ENCODE measurements around the gene CSNK1G1. TPM values are rescaled to one million over a fixed set of nuclear protein-coding genes. Genes with fewer than 3 reads are reported as not detected.

CSNK1G1 gene
- total RNA-seq, 1 donor from 2014 or later = 12.8 TPM

DNA sequence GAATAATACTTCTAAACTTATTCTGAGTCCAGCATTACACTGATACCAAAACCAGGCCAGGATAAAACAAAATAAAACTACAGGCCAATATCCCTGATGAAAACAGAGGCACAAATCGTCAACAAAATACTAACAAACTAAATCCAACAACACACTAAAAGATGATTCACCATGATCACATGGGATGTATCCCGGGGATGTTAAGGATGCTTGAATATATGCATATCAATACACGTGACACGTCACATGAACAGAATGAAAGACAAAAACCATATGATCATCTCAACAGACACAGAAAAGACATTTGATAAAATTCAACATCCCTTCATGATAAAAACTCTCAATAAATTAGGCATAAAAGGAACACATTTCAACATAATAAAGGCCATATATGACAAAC is 91.5 kb downstream of the CSNK1G1 start:
- Histone ChIP-seq H3K4me3 (no peak overlapping the region), H3K27me3 (no peaks in the 10 kb centered on the region), H3K36me3 (no peaks in the 10 kb centered on the region), H3K9me3 (no peaks in the 10 kb centered on the region), H3K4me1 (no peaks in the 10 kb centered on the region), H3K27ac (no peak overlapping the region)
- no peak for DNase-seq (ENCODE audit: extremely low spot score in 2 of 2)
- intact Hi-C loops (cut with DNase I) = no loop called here
- TF ChIP-seq, protein P1, sequence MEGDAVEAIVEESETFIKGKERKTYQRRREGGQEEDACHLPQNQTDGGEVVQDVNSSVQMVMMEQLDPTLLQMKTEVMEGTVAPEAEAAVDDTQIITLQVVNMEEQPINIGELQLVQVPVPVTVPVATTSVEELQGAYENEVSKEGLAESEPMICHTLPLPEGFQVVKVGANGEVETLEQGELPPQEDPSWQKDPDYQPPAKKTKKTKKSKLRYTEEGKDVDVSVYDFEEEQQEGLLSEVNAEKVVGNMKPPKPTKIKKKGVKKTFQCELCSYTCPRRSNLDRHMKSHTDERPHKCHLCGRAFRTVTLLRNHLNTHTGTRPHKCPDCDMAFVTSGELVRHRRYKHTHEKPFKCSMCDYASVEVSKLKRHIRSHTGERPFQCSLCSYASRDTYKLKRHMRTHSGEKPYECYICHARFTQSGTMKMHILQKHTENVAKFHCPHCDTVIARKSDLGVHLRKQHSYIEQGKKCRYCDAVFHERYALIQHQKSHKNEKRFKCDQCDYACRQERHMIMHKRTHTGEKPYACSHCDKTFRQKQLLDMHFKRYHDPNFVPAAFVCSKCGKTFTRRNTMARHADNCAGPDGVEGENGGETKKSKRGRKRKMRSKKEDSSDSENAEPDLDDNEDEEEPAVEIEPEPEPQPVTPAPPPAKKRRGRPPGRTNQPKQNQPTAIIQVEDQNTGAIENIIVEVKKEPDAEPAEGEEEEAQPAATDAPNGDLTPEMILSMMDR (IDR thresholded peaks at IDR 0.05) = no peak
- TF ChIP-seq POLR2AphosphoS5 (IDR thresholded peaks at IDR 0.05; ENCODE audit: insufficient read depth in 1 of 2, low read depth in 1 of 2) (no peak), POLR2A (IDR thresholded peaks at IDR 0.05) (no peak)

DNA sequence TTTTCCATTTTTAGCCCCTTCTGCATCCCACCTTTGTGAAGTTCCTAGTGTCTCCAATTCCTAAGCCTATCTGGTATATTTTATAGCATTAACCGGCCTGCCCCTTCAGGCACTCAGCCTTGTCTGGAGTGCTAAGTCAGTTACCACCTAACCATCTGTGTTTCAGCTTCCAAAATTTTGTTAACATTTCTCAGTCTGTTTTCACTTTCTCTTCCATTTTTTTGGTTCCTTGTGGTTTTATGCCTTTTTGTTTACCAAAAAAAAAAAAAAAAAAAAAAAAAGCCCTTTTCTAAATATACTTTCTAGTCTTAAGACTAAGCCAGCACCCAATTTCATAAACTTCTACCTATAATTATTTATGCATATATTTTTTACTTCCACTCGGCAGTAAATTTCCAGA is 92.4 kb downstream of the CSNK1G1 start:
- H3K4me1 ChIP-seq = no peaks in the 10 kb centered on the region
- no peaks in the 10 kb centered on the region for H3K27me3 ChIP-seq
- TF ChIP-seq POLR2AphosphoS5 (IDR thresholded peaks at IDR 0.05; ENCODE audit: insufficient read depth in 1 of 2, low read depth in 1 of 2) (no peak), POLR2A (IDR thresholded peaks at IDR 0.05) (no peak)
- TF ChIP-seq, protein P1 (IDR thresholded peaks at IDR 0.05) = no peak
- H3K27ac ChIP-seq = no peak overlapping the region
- no peak for DNase-seq (ENCODE audit: extremely low spot score in 2 of 2)
- H3K9me3 ChIP-seq = no peaks in the 10 kb centered on the region
- H3K4me3 ChIP-seq = no peak overlapping the region
- intact Hi-C loops (cut with DNase I) = no loop called here
- no peaks in the 10 kb centered on the region for H3K36me3 ChIP-seq

GRCh38 chr15:64256051-64256450 is 99.9 kb downstream of the CSNK1G1 start:
- no peak overlapping the region for H3K27ac ChIP-seq
- no peaks in the 10 kb centered on the region for H3K4me1 ChIP-seq
- no peak overlapping the region for H3K4me3 ChIP-seq
- H3K36me3 ChIP-seq = no peaks in the 10 kb centered on the region
- intact Hi-C loops (cut with DNase I) = no loop called here
- H3K9me3 ChIP-seq = no peaks in the 10 kb centered on the region
- TF ChIP-seq POLR2A (IDR thresholded peaks at IDR 0.05) (no peak), POLR2AphosphoS5 (IDR thresholded peaks at IDR 0.05; ENCODE audit: insufficient read depth in 1 of 2, low read depth in 1 of 2) (no peak)
- TF ChIP-seq, protein P1 (IDR thresholded peaks at IDR 0.05) = no peak
- DNase-seq (ENCODE audit: extremely low spot score in 2 of 2) = no peak
- no peaks in the 10 kb centered on the region for H3K27me3 ChIP-seq

DNA sequence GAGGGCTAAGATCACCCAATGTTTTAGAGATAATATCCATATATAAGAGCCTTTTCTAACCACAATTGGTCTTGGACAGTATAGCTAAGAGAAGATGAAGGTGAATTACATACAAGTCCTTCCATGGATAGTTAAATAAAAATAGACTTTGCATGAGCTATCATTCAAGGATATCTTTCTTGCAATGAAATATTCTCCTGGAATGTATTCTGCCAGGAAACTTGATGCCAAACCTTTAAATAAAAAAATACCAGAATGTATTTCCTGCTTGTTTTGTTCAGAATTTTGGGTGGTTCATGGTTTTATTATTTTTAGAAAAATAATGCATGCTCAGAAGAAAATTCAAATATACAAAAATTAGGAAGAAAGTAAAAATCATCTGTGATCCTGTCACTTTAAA is 104.3 kb downstream of the CSNK1G1 start:
- H3K9me3 ChIP-seq = no peaks in the 10 kb centered on the region
- no peaks in the 10 kb centered on the region for H3K36me3 ChIP-seq
- peaks cover 39% of the 10 kb centered on the region for H3K4me1 ChIP-seq
- H3K4me3 ChIP-seq = no peak overlapping the region
- DNase-seq (ENCODE audit: extremely low spot score in 2 of 2) = no peak
- H3K27me3 ChIP-seq = no peaks in the 10 kb centered on the region
- TF ChIP-seq POLR2AphosphoS5 (IDR thresholded peaks at IDR 0.05; ENCODE audit: insufficient read depth in 1 of 2, low read depth in 1 of 2) = no peak
- TF ChIP-seq, protein P1 (IDR thresholded peaks at IDR 0.05) = no peak
- no peak for TF ChIP-seq POLR2A (IDR thresholded peaks at IDR 0.05)
- intact Hi-C loops (cut with DNase I) = no loop called here
- no peak overlapping the region for H3K27ac ChIP-seq

GRCh38 chr15:64251121-64251520 is 104.9 kb downstream of the CSNK1G1 start:
- DNase-seq (ENCODE audit: extremely low spot score in 2 of 2) = no peak

More at GRCh38 chr15:64251121-64251520, 104.9 kb downstream of the CSNK1G1 start:
- no peak overlapping the region for H3K27ac ChIP-seq
- H3K4me3 ChIP-seq = no peak overlapping the region
- TF ChIP-seq, protein P1 (IDR thresholded peaks at IDR 0.05) = no peak
- TF ChIP-seq POLR2A (IDR thresholded peaks at IDR 0.05) (no peak), POLR2AphosphoS5 (IDR thresholded peaks at IDR 0.05; ENCODE audit: insufficient read depth in 1 of 2, low read depth in 1 of 2) (no peak)
- no peaks in the 10 kb centered on the region for H3K9me3 ChIP-seq
- no peaks in the 10 kb centered on the region for H3K27me3 ChIP-seq
- peaks cover 40% of the 10 kb centered on the region for H3K4me1 ChIP-seq
- intact Hi-C loops (cut with DNase I) = no loop called here
- no peaks in the 10 kb centered on the region for H3K36me3 ChIP-seq
